IMR-90 (cell line): Measurements from ENCODE around the gene EML6. TPM values are rescaled to one million over a fixed set of nuclear protein-coding genes. Genes with fewer than 3 reads are reported as not detected.

Experiments
- ATAC-seq: fragments of 200-7000 bp; cut with Tn5 transposase; 2 replicates; pipeline ENCODE4 v1.9.1; 2020; ENCODE audit warnings: low read depth, mild to moderate bottlenecking, moderate library complexity
- BruUV-seq: library from RNA; stranded (reverse); fragments of 400-500 nt; replicated peaks from 2 replicates; lab custom pipeline; 2021; lab: Mats Ljungman, UMichigan
- CTCF ChIA-PET: fragments of 300-600 bp; formaldehyde crosslinking; extraction: SDS; loops from one replicate; lab custom pipeline; 2021; ENCODE audit warnings: antibody characterized with exemption; lab: Yijun Ruan, JAX
- POLR2A ChIA-PET: fragments of 300-600 bp; sonication (Branson Sonifier 250); formaldehyde crosslinking; loops from one replicate; lab custom pipeline; 2022; ENCODE audit warnings: antibody characterized with exemption; ENCODE audit not compliant: unreplicated experiment; lab: Charles Lee
- DNase-seq: peaks from one replicate; pipeline ENCODE4 v3.0.0; 2013
- H2AFZ ChIP-seq: replicated peaks from 2 replicates; pipeline ENCODE3; 2013; ENCODE audit warnings: low read length, mild to moderate bottlenecking; ENCODE audit not compliant: poor library complexity
- H2AK5ac ChIP-seq: 2 replicates; pipeline ENCODE4 v1.6.1; 2013; ENCODE audit warnings: low read depth, low read length, inconsistent platforms
- H2AK9ac ChIP-seq: replicated peaks from 2 replicates; pipeline ENCODE3; 2013; ENCODE audit warnings: mild to moderate bottlenecking, low read depth, low read length, moderate library complexity; ENCODE audit not compliant: poor library complexity
- H2BK120ac ChIP-seq: 2 replicates; pipeline ENCODE4 v1.6.1; 2013; ENCODE audit warnings: low read depth, low read length, inconsistent platforms
- H2BK15ac ChIP-seq: 3 replicates; pipeline ENCODE4 v1.6.1; 2013; ENCODE audit warnings: low read depth, low read length, inconsistent platforms
- H2BK20ac ChIP-seq: 2 replicates; pipeline ENCODE4 v1.6.1; 2013; ENCODE audit warnings: low read depth, mild to moderate bottlenecking, inconsistent platforms, low read length, moderate library complexity
- H2BK5ac ChIP-seq: 2 replicates; pipeline ENCODE4 v1.6.1; 2013; ENCODE audit warnings: mild to moderate bottlenecking, low read depth, low read length, inconsistent platforms; ENCODE audit not compliant: poor library complexity, severe bottlenecking
- H3K14ac ChIP-seq: replicated peaks from 2 replicates; pipeline ENCODE4 v1.6.1; 2013; ENCODE audit warnings: low read depth, low read length, inconsistent platforms
- H3K18ac ChIP-seq: 2 replicates; pipeline ENCODE4 v1.6.1; 2013; ENCODE audit warnings: low read depth, low read length, control low read depth
- H3K23ac ChIP-seq: 2 replicates; pipeline ENCODE4 v1.6.1; 2013; ENCODE audit warnings: low read depth, low read length, inconsistent platforms
- H3K27ac ChIP-seq: 2 replicates; pipeline ENCODE4 v1.5.1; 2013; ENCODE audit warnings: mild to moderate bottlenecking, control low read depth, low read length; ENCODE audit not compliant: insufficient read depth
- H3K27me3 ChIP-seq: 2 replicates; pipeline ENCODE4 v1.6.1; 2013; ENCODE audit warnings: low read length; ENCODE audit not compliant: control insufficient read depth, insufficient read depth
- H3K36me3 ChIP-seq: 2 replicates; pipeline ENCODE4 v1.6.1; 2013; ENCODE audit warnings: low read length, mixed read lengths; ENCODE audit not compliant: control insufficient read depth, insufficient read depth
- H3K4ac ChIP-seq: 2 replicates; pipeline ENCODE4 v1.6.1; 2013; ENCODE audit warnings: low read depth, low read length, inconsistent platforms
- H3K4me1 ChIP-seq: 2 replicates; pipeline ENCODE4 v1.6.1; 2013; ENCODE audit warnings: low read length, mixed read lengths; ENCODE audit not compliant: control insufficient read depth, insufficient read depth
- H3K4me2 ChIP-seq: 2 replicates; pipeline ENCODE4 v1.6.1; 2013; ENCODE audit warnings: low read depth, mild to moderate bottlenecking, control low read depth, low read length, moderate library complexity
- H3K4me3 ChIP-seq: 2 replicates; pipeline ENCODE4 v1.5.1; 2013; ENCODE audit warnings: low read depth, mild to moderate bottlenecking, control low read depth, low read length, moderate library complexity; ENCODE audit not compliant: insufficient read depth
- H3K56ac ChIP-seq: 2 replicates; pipeline ENCODE4 v1.6.1; 2013; ENCODE audit warnings: low read length, inconsistent platforms; ENCODE audit not compliant: insufficient read depth; ENCODE audit errors: extremely low read depth
- H3K79me1 ChIP-seq, 2 experiments: 2 replicates each; pipeline ENCODE4 v1.6.1; 2013; ENCODE audit warnings: low read length in 2 of 2, inconsistent platforms in 1 of 2, low read depth in 1 of 2
- H3K9ac ChIP-seq: 2 replicates; pipeline ENCODE4 v1.6.1; 2013; ENCODE audit warnings: low read depth, low read length, control low read depth
- H3K9me1 ChIP-seq: 2 replicates; pipeline ENCODE4 v1.6.1; 2013; ENCODE audit warnings: low read length, inconsistent platforms; ENCODE audit not compliant: insufficient read depth
- H3K9me3 ChIP-seq: 2 replicates; pipeline ENCODE4 v1.6.1; 2013; ENCODE audit warnings: low read length; ENCODE audit not compliant: control insufficient read depth, insufficient read depth
- H4K20me1 ChIP-seq: 2 replicates; pipeline ENCODE4 v1.6.1; 2013; ENCODE audit warnings: low read length, inconsistent platforms; ENCODE audit not compliant: insufficient read depth
- H4K5ac ChIP-seq: 2 replicates; pipeline ENCODE4 v1.6.1; 2013; ENCODE audit warnings: mild to moderate bottlenecking, low read depth, low read length, control low read depth
- H4K8ac ChIP-seq, 2 experiments: 2 replicates each; pipeline ENCODE4 v1.6.1; 2013; ENCODE audit warnings: low read depth in 2 of 2, low read length in 2 of 2, control low read depth in 1 of 2, inconsistent platforms in 1 of 2
- H4K91ac ChIP-seq: 2 replicates; pipeline ENCODE4 v1.6.1; 2013; ENCODE audit warnings: low read depth, low read length, inconsistent platforms; ENCODE audit not compliant: insufficient read depth
- BHLHE40 ChIP-seq: fragments of 150-350 bp; IDR thresholded peaks from 2 replicates; pipeline ENCODE4 v1.6.1; 2016; ENCODE audit warnings: mild to moderate bottlenecking, low read depth, low read length
- FOS ChIP-seq: fragments of 150-350 bp; IDR thresholded peaks from 2 replicates; pipeline ENCODE4 v1.6.1; 2016; ENCODE audit warnings: low read depth, low read length
- MAFK ChIP-seq: IDR thresholded peaks from 2 replicates; pipeline ENCODE4 v1.6.1; 2012; ENCODE audit warnings: low read depth, low read length, improper control_type of control experiment
- MAZ ChIP-seq: IDR thresholded peaks from 2 replicates; pipeline ENCODE4 v1.6.1; 2012; ENCODE audit warnings: low read depth, mild to moderate bottlenecking, low read length, improper control_type of control experiment, moderate library complexity, borderline replicate concordance
- WGBS, 2 experiments: methylation state at CpG; one replicate each; pipeline versions ENCODE4 v1.1.5 to v1.1.7; 2013; ENCODE audit warnings: missing lambda C conversion rate in 2 of 2; ENCODE audit not compliant: insufficient read length in 1 of 2; ENCODE audit errors: extremely low coverage in 2 of 2; 5-methylcytosine and 5-hydroxymethylcytosine counted together
- dilution Hi-C: fragments of 300-500 bp; cut with HindIII; formaldehyde crosslinking; loops from one replicate; pipeline ENCODE4 v1.14.3; 2018; ENCODE audit warnings: low sequenced_read_pairs; ENCODE audit not compliant: unreplicated experiment
- in situ Hi-C: fragments of 300-500 bp; cut with MboI; formaldehyde crosslinking; loops from 3 replicates; pipeline ENCODE4 v1.14.3; 2019; ENCODE audit warnings: low sequenced_read_pairs, inconsistent platforms, mixed read lengths
- intact Hi-C: fragments of 100-400 bp; cut with micrococcal nuclease; formaldehyde crosslinking; loops from 2 replicates; pipeline ENCODE4 v1.10.0; 2022
- polyA plus RNA-seq, 3 experiments: library from polyadenylated mRNA; depleted of rRNA; stranded (reverse); fragments of >200 nt; gene quantifications; 2 replicates each; pipeline ENCODE4 v1.2.3, GENCODE V29; 2012; ENCODE audit warnings: low replicate concordance in 1 of 3
- total RNA-seq: library from RNA; depleted of rRNA; stranded (reverse); fragments of >200 nt; gene quantifications from 2 replicates; pipeline ENCODE4 v1.2.3, GENCODE V29; 2012
- TF ChIP-seq, protein P1 (sequence below): conservative IDR thresholded peaks from 2 replicates; pipeline ENCODE4 v1.5.1; 2012; ENCODE audit warnings: mild to moderate bottlenecking, low read depth, low read length, improper control_type of control experiment

The EML6 gene
- total and polyA plus RNA-seq, 2 of the 4 experiments (the other 2 are of a cell fraction), result 0.18 to 0.19 TPM

DNA sequence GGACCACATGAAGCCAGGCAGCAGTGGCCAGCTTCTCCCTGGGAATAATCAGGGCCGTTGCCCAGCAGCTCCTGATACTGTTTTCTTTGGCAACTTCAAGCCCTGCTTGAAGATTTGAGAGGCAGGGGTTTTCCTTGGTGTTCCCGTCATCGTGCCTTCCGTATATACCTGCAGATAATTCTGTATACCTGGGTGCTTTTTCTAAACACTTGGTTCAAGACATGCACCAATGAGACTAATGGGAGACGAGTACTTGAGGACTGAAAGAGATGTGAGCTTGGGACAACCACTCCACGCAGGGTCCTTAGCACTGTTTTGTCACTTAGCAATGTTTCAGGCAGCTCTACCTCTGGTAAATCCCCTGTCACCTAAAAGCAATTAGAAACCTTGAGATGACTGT, 208.0 kb downstream of the EML6 start (continued):
- TF ChIP-seq, protein P1, sequence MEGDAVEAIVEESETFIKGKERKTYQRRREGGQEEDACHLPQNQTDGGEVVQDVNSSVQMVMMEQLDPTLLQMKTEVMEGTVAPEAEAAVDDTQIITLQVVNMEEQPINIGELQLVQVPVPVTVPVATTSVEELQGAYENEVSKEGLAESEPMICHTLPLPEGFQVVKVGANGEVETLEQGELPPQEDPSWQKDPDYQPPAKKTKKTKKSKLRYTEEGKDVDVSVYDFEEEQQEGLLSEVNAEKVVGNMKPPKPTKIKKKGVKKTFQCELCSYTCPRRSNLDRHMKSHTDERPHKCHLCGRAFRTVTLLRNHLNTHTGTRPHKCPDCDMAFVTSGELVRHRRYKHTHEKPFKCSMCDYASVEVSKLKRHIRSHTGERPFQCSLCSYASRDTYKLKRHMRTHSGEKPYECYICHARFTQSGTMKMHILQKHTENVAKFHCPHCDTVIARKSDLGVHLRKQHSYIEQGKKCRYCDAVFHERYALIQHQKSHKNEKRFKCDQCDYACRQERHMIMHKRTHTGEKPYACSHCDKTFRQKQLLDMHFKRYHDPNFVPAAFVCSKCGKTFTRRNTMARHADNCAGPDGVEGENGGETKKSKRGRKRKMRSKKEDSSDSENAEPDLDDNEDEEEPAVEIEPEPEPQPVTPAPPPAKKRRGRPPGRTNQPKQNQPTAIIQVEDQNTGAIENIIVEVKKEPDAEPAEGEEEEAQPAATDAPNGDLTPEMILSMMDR, result no peak
- TF ChIP-seq MAFK (no peak), BHLHE40 (no peak)

DNA sequence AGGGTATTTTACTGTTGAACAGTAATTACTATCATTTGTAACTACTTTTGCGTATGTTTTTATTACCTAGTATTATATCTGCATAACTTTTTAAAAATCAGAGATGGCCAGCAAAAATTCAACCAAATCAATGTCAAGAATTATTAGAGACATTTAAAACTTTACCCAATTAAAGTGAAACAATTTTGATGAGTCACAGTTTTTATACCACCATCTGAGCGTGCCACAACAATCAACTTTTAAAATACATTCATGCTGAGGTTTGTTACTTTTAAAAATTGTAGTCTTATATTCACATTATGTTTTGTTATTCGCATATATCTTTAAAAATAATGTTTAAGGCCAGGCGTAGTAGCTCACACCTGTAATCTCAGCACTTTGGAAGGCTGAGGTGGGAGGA, 211.9 kb downstream of the EML6 start:
- Histone ChIP-seq H3K56ac (no peak overlapping the region), H3K9ac (no peak overlapping the region), H4K8ac (no peak overlapping the region), H4K20me1 (no peaks in the 10 kb centered on the region), H2BK120ac (no peak overlapping the region), H3K4me2 (no peak overlapping the region), H4K91ac (no peak overlapping the region), H2BK5ac (no peak overlapping the region), H2BK15ac (no peak overlapping the region), H3K4me1 (no peaks in the 10 kb centered on the region), H3K36me3 (no peaks in the 10 kb centered on the region), H3K18ac (no peak overlapping the region), H3K4me3 (no peak overlapping the region), H2AK5ac (no peak overlapping the region), H3K4ac (no peak overlapping the region), H3K23ac (no peak overlapping the region), H3K9me1 (no peaks in the 10 kb centered on the region), H3K9me3 (peaks cover 2% of the 10 kb centered on the region; the same call in 1 of the 2 replicates), H2BK20ac (no peak overlapping the region), H3K79me1 (no peaks in the 10 kb centered on the region), H3K14ac (no peak overlapping the region), H2AK9ac (no peak overlapping the region), H3K27ac (no peak overlapping the region), H3K27me3 (peaks cover 4% of the 10 kb centered on the region), H4K5ac (no peak overlapping the region), H2AFZ (no peak overlapping the region)
- TF ChIP-seq FOS, result no peak
- TF ChIP-seq MAZ, result no peak
- intact Hi-C loops (no loop called here), in situ Hi-C loops (no loop called here), dilution Hi-C loops (no loop called here)
- ChIA-PET POLR2A (no interaction called here), CTCF (no interaction called here)
- BruUV-seq, result no TSS peak
- ATAC-seq (no peak), DNase-seq (no peak)
- no CpG with 5 or more reads among the region's 4 CpGs for WGBS, 2 experiments
